DMS79 (cell line): ENCODE data around the gene PITRM1.
A peak's percentile ranks its signal among the peaks of the same experiment; 100 is the strongest.
"Not testable (repeated sequence)": the region's sequence is repeated elsewhere in the genome, so short reads cannot be mapped to it uniquely, and the experiment has no call there.

Source experiments
- DNase-seq: peaks from one replicate; lab custom pipeline; 2025; lab: John Stamatoyannopoulos, UW

Gene PITRM1

GRCh38 chr10:3172446-3173170, at the start of gene PITRM1:
Gene PITRM1, minus strand, starts transcription at chr10:3172782. Its CDS starts 10 bp downstream, at chr10:3172772.
- peak; percentile 73 for DNase-seq

GRCh38 chr10:3222068-3222467, 49.5 kb upstream of the PITRM1 start:
- no peak for DNase-seq

GRCh38 chr10:3221601-3222000, 49.0 kb upstream of the PITRM1 start:
- not testable (repeated sequence) for DNase-seq

- no peak for DNase-seq
Observed at GRCh38 chr10:3220853-3221252, 48.3 kb upstream of the PITRM1 start.

GRCh38 chr10:3219021-3219628, 46.5 kb upstream of the PITRM1 start:
- not testable (repeated sequence) for DNase-seq

- no peak for DNase-seq
Observed at GRCh38 chr10:3217853-3218252, 45.3 kb upstream of the PITRM1 start.

- DNase-seq: no peak
Observed at GRCh38 chr10:3217301-3217700, 44.7 kb upstream of the PITRM1 start.

- DNase-seq: no peak
Observed at GRCh38 chr10:3215153-3215775, 42.7 kb upstream of the PITRM1 start.

- no peak for DNase-seq
Observed at GRCh38 chr10:3213758-3214515, 41.4 kb upstream of the PITRM1 start.

- DNase-seq: no peak
Observed at GRCh38 chr10:3213208-3213607, 40.6 kb upstream of the PITRM1 start.

GRCh38 chr10:3210251-3210877, 37.8 kb upstream of the PITRM1 start:
- no peak for DNase-seq

- no peak for DNase-seq
Observed at GRCh38 chr10:3208481-3209406, 36.2 kb upstream of the PITRM1 start.

GRCh38 chr10:3207351-3207750, 34.8 kb upstream of the PITRM1 start:
- DNase-seq: no peak

GRCh38 chr10:3206511-3207157, 34.1 kb upstream of the PITRM1 start:
- no peak for DNase-seq

- no peak for DNase-seq
Observed at GRCh38 chr10:3203972-3204371, 31.4 kb upstream of the PITRM1 start.

GRCh38 chr10:3203016-3203811, 30.6 kb upstream of the PITRM1 start:
- DNase-seq: no peak

- no peak for DNase-seq
Observed at GRCh38 chr10:3201796-3202195, 29.2 kb upstream of the PITRM1 start.

- no peak for DNase-seq
Observed at GRCh38 chr10:3199488-3199887, 26.9 kb upstream of the PITRM1 start.

- DNase-seq: no peak
Observed at GRCh38 chr10:3198900-3199299, 26.3 kb upstream of the PITRM1 start.
